ENCODE results near the gene YBEY. TPM values are rescaled to one million over a fixed set of nuclear protein-coding genes. Genes with fewer than 3 reads are reported as not detected.
"Not testable (repeated sequence)": the region's sequence is repeated elsewhere in the genome, so short reads cannot be mapped to it uniquely, and the experiment has no call there.

Gene YBEY, protein sequence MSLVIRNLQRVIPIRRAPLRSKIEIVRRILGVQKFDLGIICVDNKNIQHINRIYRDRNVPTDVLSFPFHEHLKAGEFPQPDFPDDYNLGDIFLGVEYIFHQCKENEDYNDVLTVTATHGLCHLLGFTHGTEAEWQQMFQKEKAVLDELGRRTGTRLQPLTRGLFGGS
- 17.1 TPM for total RNA-seq
- long read RNA-seq, partial matches to known transcripts: 1 of 13 reads
- long read RNA-seq, other reads (novel, unspliced or antisense): 6 of 13 reads

DNA sequence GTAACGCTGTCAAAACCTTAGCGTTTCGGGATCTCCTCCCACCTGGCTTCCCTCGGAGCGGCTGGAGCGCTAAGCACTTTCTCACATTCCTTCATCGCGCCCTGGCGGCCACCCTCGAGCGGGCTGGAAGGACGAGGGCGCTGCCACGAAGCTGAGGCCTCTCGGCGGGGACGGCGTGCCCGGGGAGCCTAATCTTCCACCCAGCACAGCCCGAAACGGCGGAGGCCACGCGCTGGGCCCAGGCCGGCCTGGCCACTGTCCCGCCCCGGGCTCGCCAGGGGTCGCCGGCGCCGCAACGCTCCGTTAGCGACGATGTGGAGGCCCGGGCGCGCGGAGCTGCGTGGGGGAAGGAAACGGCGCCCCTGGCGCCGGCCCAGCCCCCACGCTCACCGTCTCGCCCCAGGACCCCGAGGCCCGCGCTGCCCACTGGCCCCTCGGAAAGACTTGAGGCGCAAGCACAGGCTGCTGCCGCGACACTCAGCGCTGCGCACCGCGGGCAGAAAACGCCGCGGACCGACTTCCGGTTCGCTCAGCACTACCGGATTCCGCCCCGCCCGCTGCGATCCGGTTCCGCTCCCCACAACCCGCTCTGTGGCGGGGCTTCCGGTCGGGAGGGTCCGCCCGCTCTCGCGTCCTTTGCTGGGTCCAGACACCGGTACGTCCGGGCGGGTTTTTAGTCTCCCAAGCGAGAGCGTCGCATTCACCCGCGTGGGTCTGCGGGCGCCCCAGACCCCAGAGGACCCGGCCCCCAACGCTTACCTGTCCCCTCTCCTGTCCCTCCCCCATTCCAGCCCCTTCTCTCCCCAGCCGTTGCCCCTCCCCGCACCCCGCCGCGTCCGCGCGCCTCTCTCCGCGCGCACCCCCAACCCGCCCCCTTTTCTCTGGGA is at the start of gene YBEY:
YBEY (plus strand) TSS at position 582 of the 887 bp plus-strand sequence. CDS start 572 bp downstream, outside the sequence.
- DNase-seq: peak; percentile 92
- peak; percentile 58 for TF ChIP-seq CTCF (IDR thresholded peaks at IDR 0.05; ENCODE audit: borderline replicate concordance)
- Histone ChIP-seq H3K9me3 (replicated peaks) (no peaks in the 10 kb centered on the region), H3K4me1 (peaks cover 72% of the 10 kb centered on the region), H3K4me3 (peak within 1 kb of the TSS; percentile 84), H3K27ac (replicated peaks) (peak within 1 kb of the TSS; percentile 96), H3K27me3 (ENCODE audit: low read depth) (no peaks in the 10 kb centered on the region), H3K36me3 (peaks cover 47% of the 10 kb centered on the region)
- intact Hi-C loops (cut with micrococcal nuclease): no loop called here

DNA sequence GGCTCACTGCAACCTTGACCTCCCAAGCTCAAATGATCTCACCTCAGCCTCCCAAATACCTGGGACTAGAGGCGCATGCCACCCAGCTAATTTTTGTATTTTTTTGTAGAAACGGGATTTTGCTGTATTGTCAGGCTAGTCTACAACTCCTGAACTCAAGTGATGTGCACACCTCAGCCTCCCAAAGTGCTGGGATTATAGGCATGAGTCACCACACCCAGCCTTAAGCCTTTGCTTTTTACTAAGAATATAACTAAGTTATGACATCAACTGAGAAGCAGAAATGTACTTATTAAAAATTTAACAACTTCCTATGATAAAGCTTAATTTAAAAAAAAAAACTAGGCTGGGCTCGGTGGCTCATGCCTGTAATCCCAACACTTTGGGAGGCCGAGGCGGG is 48.7 kb upstream of the YBEY start:
- no peak overlapping the region for H3K27ac ChIP-seq (replicated peaks)
- H3K36me3 ChIP-seq: peaks cover 94% of the 10 kb centered on the region
- intact Hi-C loops (cut with micrococcal nuclease): no loop called here
- no peak overlapping the region for H3K4me3 ChIP-seq
- TF ChIP-seq CTCF (IDR thresholded peaks at IDR 0.05; ENCODE audit: borderline replicate concordance): no peak
- H3K9me3 ChIP-seq (replicated peaks): no peaks in the 10 kb centered on the region
- H3K27me3 ChIP-seq (ENCODE audit: low read depth): no peaks in the 10 kb centered on the region
- no peaks in the 10 kb centered on the region for H3K4me1 ChIP-seq
- DNase-seq: no peak

- Histone ChIP-seq H3K27ac (replicated peaks) (no peak overlapping the region), H3K36me3 (peaks cover 99% of the 10 kb centered on the region), H3K4me3 (no peak overlapping the region), H3K4me1 (no peaks in the 10 kb centered on the region), H3K27me3 (ENCODE audit: low read depth) (no peaks in the 10 kb centered on the region), H3K9me3 (replicated peaks) (no peaks in the 10 kb centered on the region)
- TF ChIP-seq CTCF (IDR thresholded peaks at IDR 0.05; ENCODE audit: borderline replicate concordance): no peak
- DNase-seq: no peak
- intact Hi-C loops (cut with micrococcal nuclease): no loop called here
These were observed 46.3 kb upstream of the YBEY start for GRCh38 chr21:46239817-46240325.

GRCh38 chr21:46241577-46241976 is 44.6 kb upstream of the YBEY start:
- intact Hi-C loops (cut with micrococcal nuclease); H3K9me3 ChIP-seq (replicated peaks); DNase-seq; H3K27me3 ChIP-seq (ENCODE audit: low read depth); H3K4me3 ChIP-seq; H3K27ac ChIP-seq (replicated peaks); H3K4me1 ChIP-seq: not testable (repeated sequence)
- H3K36me3 ChIP-seq: peaks cover 99% of the 10 kb centered on the region

GRCh38 chr21:46243325-46243724 is 42.8 kb upstream of the YBEY start:
- intact Hi-C loops (cut with micrococcal nuclease): no loop called here

More at GRCh38 chr21:46243325-46243724, 42.8 kb upstream of the YBEY start:
- no peak for TF ChIP-seq CTCF (IDR thresholded peaks at IDR 0.05; ENCODE audit: borderline replicate concordance)
- Histone ChIP-seq H3K27ac (replicated peaks) (no peak overlapping the region), H3K9me3 (replicated peaks) (no peaks in the 10 kb centered on the region), H3K27me3 (ENCODE audit: low read depth) (no peaks in the 10 kb centered on the region), H3K4me3 (no peak overlapping the region), H3K36me3 (peaks cover 97% of the 10 kb centered on the region), H3K4me1 (no peaks in the 10 kb centered on the region)
- no peak for DNase-seq

All from left ventricle myocardium inferior (tissue), 1 donor.